K562 (cell line): ENCODE measurements around the gene FAM174C.

Experiments
- CHD2 ChIP-seq: IDR thresholded peaks from 2 replicates; pipeline ENCODE4 v1.6.1; 2011; ENCODE audit warnings: low read depth, low read length
- FOXK2 ChIP-seq, 2 experiments: fragments of 450-650 bp; IDR thresholded peaks in 1 of 2; conservative IDR thresholded peaks in 1 of 2; 2 replicates each; pipeline ENCODE4 v1.6.1; 2016; ENCODE audit warnings: low read depth in 2 of 2, mild to moderate bottlenecking in 1 of 2
- HCFC1 ChIP-seq: IDR thresholded peaks from 2 replicates; pipeline ENCODE4 v1.6.1; 2012; ENCODE audit warnings: low read depth, low read length, improper control_type of control experiment
- POLR2AphosphoS5 ChIP-seq: IDR thresholded peaks from 2 replicates; pipeline ENCODE4 v1.6.1; 2011; ENCODE audit warnings: mild to moderate bottlenecking, low read depth, low read length, moderate library complexity; ENCODE audit not compliant: control insufficient read depth, insufficient read depth
- RFX5 ChIP-seq: IDR thresholded peaks from 2 replicates; pipeline ENCODE4 v1.6.1; 2011; ENCODE audit warnings: low read depth, mild to moderate bottlenecking, improper control_type of control experiment, low read length
- SMARCC2 ChIP-seq: fragments of 450-650 bp; IDR thresholded peaks from 2 replicates; pipeline ENCODE4 v1.6.1; 2017; ENCODE audit warnings: antibody characterized with exemption, moderate library complexity, mild to moderate bottlenecking, low read depth
- ZKSCAN8 ChIP-seq: fragments of 200-800 bp; sonication (Bioruptor generic); IDR thresholded peaks from 2 replicates; pipeline ENCODE4 v1.6.1; 2016; ENCODE audit warnings: missing genetic modification characterization, missing compliant biosample characterization
- ZNF384 ChIP-seq: IDR thresholded peaks from 2 replicates; pipeline ENCODE4 v1.6.1; 2012; ENCODE audit warnings: low read depth, low read length, improper control_type of control experiment
- ZNF561 ChIP-seq: fragments of 450-650 bp; formaldehyde crosslinking; conservative IDR thresholded peaks from 2 replicates; pipeline ENCODE4 v1.4.0; 2020; ENCODE audit warnings: mild to moderate bottlenecking, moderate library complexity
- TF ChIP-seq, protein P1 (sequence below), 3 experiments: IDR thresholded peaks in 2 of 3; conservative IDR thresholded peaks in 1 of 3; 2 replicates each; pipeline ENCODE4 v1.5.1; 2011 to 2012; ENCODE audit warnings: low read length in 3 of 3, mild to moderate bottlenecking in 3 of 3, control low read depth in 2 of 3, improper control_type of control experiment in 1 of 3, inconsistent platforms in 1 of 3, low read depth in 1 of 3, mixed read lengths in 1 of 3, moderate library complexity in 1 of 3; ENCODE audit not compliant: insufficient read depth in 2 of 3

DNA sequence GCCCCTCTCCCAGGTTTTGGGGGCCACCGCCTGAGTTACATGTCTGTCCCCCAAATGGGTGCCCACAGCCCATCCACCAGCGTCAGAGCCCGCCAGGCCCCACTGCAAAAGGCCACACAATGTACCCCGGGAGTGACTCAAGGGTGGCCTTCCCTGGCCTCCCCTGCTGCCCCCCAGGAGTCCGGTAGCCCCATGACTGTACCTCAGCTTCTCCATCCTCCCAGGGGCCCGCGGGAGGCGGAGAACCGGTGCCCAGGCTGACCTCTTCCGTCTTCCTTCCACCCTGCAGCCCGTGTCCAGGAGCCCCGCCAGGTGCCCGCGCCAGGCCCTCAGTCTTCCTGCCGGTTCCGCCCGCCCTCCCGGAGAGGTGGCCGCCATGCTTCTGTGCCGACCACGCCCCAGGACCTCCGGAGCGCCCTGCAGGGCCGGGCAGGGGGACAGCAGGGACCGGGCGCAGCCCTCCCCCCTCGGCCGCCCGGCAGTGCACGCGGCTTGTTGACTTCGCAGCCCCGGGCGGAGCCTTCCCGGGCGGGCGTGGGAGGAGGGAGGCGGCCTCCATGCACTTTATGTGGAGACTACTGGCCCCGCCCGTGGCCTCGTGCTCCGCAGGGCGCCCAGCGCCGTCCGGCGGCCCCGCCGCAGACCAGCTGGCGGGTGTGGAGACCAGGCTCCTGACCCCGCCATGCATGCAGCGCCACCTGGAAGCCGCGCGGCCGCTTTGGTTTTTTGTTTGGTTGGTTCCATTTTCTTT is 47.9 kb upstream of the FAM174C start:
- TF ChIP-seq FOXK2 (conservative IDR thresholded peaks at IDR 0.05 in 1 of 2, IDR thresholded peaks at IDR 0.05 in 1 of 2; ENCODE audit: low read depth in 2 of 2): no peak
- TF ChIP-seq CHD2: no peak
- no peak for TF ChIP-seq ZKSCAN8 (CRISPR knock-in tag)
- TF ChIP-seq, protein P1, sequence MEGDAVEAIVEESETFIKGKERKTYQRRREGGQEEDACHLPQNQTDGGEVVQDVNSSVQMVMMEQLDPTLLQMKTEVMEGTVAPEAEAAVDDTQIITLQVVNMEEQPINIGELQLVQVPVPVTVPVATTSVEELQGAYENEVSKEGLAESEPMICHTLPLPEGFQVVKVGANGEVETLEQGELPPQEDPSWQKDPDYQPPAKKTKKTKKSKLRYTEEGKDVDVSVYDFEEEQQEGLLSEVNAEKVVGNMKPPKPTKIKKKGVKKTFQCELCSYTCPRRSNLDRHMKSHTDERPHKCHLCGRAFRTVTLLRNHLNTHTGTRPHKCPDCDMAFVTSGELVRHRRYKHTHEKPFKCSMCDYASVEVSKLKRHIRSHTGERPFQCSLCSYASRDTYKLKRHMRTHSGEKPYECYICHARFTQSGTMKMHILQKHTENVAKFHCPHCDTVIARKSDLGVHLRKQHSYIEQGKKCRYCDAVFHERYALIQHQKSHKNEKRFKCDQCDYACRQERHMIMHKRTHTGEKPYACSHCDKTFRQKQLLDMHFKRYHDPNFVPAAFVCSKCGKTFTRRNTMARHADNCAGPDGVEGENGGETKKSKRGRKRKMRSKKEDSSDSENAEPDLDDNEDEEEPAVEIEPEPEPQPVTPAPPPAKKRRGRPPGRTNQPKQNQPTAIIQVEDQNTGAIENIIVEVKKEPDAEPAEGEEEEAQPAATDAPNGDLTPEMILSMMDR (IDR thresholded peaks at IDR 0.05 in 2 of 3, conservative IDR thresholded peaks at IDR 0.05 in 1 of 3; ENCODE audit: insufficient read depth in 2 of 3, low read depth in 1 of 3, low read length in 3 of 3): no peak
- no peak for TF ChIP-seq HCFC1
- 0 out of 2 replicates have a peak, but pooled peaks have one; percentile 25 for TF ChIP-seq POLR2AphosphoS5
- TF ChIP-seq SMARCC2: no peak
- TF ChIP-seq RFX5: no peak
- TF ChIP-seq ZNF384: no peak
- no peak for TF ChIP-seq ZNF561 (CRISPR knock-in tag)
